ENCODE results near the gene AZU1. TPM values are rescaled to one million over a fixed set of nuclear protein-coding genes. Genes with fewer than 3 reads are reported as not detected.

Gene AZU1
- total RNA-seq, 4 donors from 2014 or later: 0.68 TPM; not detected in 3

DNA sequence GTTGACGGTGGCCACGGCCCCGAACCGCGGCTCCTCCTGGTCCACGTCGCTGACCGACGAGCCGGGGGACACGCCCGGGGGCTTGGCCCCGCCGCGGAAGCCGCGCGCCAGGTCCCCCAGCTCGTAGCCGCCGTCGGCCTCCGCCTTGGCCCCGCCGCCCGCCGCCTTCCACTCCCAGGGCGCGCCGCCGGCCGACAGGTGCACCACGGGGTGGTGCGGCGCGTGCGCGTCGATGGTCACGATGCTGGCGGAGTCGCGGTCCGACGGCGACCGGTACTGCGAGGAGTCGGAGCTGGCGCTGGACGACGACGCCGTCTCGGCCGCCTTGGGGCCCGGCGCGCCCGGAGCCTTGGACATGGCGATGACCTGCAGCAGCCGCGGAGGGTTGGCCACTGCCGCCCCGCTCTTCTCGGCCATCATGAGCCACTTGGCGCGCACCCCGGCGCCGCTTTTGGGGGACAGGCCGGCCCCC is 14.9 kb upstream of the AZU1 start:
- TF ChIP-seq, protein P1, sequence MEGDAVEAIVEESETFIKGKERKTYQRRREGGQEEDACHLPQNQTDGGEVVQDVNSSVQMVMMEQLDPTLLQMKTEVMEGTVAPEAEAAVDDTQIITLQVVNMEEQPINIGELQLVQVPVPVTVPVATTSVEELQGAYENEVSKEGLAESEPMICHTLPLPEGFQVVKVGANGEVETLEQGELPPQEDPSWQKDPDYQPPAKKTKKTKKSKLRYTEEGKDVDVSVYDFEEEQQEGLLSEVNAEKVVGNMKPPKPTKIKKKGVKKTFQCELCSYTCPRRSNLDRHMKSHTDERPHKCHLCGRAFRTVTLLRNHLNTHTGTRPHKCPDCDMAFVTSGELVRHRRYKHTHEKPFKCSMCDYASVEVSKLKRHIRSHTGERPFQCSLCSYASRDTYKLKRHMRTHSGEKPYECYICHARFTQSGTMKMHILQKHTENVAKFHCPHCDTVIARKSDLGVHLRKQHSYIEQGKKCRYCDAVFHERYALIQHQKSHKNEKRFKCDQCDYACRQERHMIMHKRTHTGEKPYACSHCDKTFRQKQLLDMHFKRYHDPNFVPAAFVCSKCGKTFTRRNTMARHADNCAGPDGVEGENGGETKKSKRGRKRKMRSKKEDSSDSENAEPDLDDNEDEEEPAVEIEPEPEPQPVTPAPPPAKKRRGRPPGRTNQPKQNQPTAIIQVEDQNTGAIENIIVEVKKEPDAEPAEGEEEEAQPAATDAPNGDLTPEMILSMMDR (IDR thresholded peaks at IDR 0.05; ENCODE audit: low read depth): no peak

DNA sequence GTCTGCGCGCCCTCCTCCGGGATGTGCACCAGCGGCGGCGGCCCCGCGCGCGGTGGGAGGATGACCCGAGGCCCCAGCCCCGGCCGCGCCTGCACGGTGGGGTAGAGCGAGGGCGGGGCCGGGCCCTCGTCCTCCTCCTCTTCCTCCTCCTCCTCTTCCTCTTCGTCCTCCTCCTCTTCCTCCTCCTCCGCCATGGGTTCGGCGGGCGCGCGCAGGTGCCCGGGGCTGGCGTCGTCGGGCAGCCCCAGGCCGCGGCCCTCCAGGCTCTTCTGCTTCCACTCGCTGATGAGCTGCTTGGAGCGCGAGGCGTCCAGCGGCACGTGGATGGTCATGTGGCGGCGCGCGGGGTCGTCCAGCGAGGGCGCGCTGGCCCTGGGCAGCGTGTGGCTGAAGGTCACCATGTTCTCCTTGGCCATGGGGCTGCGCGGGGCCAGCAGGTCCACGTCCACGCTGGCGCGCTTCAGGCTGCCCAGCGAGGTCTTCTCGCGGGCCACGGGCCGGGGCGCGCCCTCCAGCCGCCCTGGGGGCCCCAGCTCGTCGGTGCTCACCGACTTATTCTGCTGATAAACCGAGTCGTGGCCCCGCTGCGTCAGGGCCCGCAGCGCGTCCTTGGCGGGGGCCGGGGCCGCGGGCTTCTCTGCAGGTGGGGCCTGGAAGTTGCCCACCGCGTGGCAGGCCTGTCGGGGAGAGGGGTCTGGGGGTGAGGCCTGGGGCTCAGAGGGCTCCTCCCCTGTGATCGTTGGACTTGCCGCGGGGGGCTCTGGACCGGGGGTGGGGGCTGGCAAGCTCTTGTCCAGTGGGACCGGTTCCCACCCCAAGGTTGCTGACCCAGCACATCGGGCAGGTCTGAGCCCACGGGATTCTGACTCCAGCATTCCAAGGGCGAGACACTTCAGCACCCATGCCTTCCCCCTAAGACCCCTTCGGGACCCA is 14.2 kb upstream of the AZU1 start:
- TF ChIP-seq, protein P1 (IDR thresholded peaks at IDR 0.05; ENCODE audit: low read depth): no peak

DNA sequence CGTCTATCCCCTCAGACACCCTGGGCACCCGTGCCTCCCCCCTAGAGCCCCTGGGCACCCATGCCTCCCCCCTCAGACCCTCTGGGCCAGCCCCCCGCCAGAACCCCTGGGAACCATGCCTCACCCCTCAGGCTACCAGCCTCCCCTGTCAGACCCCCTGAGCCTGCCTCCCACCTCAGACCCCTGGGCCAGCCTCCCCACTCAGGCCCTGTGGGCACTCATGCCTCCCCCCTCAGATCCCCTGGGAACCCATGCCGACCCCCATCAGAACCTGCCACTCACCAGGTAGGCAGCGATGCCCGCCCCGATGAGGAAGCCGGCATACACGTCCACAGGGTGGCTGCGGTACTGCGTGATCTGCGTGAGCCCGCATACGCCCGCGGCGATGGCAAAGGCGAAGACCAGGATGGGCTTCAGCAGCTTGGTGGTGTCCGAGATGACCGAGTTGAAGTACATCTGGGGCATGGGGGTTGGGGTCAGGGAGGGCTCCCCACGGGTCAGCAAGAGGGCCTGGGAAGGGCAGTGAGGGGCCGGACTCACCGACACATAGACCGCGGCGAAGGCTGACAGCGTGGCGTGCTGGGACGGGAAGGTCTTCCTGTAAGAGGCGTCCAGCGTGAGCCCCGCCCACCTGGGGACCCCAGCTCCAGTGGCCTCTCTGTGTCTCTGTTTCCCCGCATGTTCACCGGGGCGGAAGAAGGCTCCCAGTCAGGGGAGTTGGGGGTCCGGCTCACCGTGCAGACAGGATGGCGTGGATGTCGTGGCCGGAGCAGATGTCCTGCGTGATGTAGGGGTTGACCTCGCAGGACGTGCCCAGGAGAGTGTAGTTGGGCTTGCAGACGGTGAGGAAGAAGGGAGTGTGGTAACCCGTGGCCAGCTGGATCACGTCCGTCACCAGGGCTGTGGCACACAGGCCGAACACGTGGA is 13.2 kb upstream of the AZU1 start:
- TF ChIP-seq, protein P1 (IDR thresholded peaks at IDR 0.05; ENCODE audit: low read depth): no peak

DNA sequence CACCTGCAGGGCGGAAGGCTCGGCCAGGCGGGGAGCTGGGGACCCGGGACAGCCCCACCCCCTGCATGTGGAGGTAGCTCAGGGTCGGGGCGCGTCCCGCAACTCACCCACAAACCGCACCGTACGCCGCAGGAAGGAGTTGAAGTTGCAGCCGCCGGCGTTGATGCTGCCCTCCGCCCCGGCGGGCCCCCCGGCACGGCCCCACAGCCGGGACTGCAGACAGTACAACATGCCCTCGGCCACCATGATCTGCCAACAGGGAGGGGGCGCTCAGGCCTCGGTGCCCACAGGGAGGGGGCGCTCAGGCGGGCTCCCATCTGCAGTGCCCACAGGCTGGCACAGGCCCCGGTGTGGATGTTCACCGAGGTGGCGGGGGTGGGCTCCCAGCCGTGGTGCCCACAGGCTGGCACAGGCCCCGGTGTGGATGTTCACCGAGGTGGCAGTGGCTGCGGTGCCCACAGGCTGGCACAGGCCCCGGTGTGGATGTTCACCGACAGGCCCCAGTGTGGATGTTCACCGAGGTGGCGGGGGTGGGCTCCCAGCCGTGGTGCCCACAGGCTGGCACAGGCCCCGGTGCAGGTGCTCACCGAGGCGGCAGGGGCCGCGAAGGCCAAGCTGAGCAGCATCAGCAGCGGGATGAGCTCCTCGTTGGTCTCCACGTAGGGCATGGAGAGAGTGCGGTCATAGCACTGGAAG is 12.4 kb upstream of the AZU1 start:
- TF ChIP-seq, protein P1 (IDR thresholded peaks at IDR 0.05; ENCODE audit: low read depth): no peak

DNA sequence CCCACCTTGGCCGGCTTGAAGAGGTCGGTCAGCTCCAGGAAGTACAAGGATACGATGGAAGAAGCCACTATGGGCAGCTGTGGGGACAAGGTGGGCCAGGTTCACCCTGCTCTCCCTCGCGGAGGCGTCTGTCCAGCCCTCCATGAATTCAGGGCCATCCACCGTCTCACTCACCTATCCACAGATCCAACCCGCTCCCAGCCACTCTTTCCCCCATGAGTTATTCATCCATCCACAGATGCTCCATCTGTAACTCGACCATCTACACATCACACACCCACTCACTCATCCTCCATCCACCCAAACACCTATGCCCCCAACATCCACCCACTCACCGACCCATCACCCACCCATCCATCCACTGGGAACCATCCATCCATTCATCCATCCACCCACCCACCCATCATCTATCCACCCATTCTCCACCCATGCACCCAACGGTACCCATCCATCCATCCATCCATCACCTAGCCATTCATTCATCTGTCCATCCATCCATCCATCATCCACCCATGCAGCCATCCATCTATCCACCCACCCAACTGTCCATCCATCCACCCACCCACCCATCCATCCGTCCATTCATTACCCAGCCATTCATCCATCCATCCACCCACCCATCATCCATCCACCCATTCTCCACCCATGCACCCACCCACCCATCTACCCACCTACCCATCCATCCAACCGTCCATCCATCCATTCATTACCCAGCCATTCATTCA is 11.7 kb upstream of the AZU1 start:
- TF ChIP-seq, protein P1 (IDR thresholded peaks at IDR 0.05; ENCODE audit: low read depth): no peak

DNA sequence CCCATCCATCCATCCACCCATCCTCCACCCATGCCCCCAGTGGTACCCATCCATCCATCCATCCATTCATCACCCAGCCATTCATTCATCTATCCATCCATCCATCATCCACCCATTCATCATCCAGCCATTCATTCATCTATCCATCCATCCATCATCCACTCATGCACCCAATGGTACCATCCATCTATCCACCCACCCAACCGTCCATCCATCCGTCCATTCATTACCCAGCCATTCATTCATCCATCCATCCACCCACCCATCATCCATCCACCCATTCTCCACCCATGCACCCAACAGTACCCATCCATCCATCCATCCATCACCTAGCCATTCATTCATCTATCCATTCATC is 11.2 kb upstream of the AZU1 start:
- TF ChIP-seq, protein P1 (IDR thresholded peaks at IDR 0.05; ENCODE audit: low read depth): no peak
